Body of pancreas (tissue), 4 donors: ENCODE data around the gene BBOX1. TPM values are rescaled to one million over a fixed set of nuclear protein-coding genes. Genes with fewer than 3 reads are reported as not detected.

Source experiments
- ATAC-seq: fragments of 150-250 bp; one replicate; pipeline ENCODE4 v1.9.1; 2016
- DNase-seq, 4 donors: peaks; one replicate each; pipeline ENCODE4 v3.0.0-alpha.2; 2019
- H3K27ac ChIP-seq, 4 donors: fragments of 200-600 bp; sonication (generic); 1 replicate in 3 of 4; 2 replicates in 1 of 4; pipeline versions ENCODE4 v1.5.1 to v1.6.1; 2016 to 2019; ENCODE audit warnings: mild to moderate bottlenecking in 1 of 4, mixed read lengths in 1 of 4, moderate library complexity in 1 of 4
- H3K27me3 ChIP-seq, 2 donors: fragments of 200-600 bp; sonication (generic); one replicate each; pipeline ENCODE4 v1.6.0; 2016; ENCODE audit warnings: mild to moderate bottlenecking in 1 of 2
- H3K36me3 ChIP-seq, 2 donors: fragments of 200-600 bp; sonication (generic); replicated peaks in 1 of 2; 2 replicates each; pipeline ENCODE4 v1.5.1; 2016; ENCODE audit warnings: low read depth in 2 of 2; ENCODE audit not compliant: insufficient read depth in 1 of 2
- H3K4me1 ChIP-seq: fragments of 200-600 bp; sonication (generic); one replicate; pipeline ENCODE4 v1.6.0; 2016
- H3K4me3 ChIP-seq, 2 donors: fragments of 200-600 bp; sonication (generic); 1 replicate in 1 of 2; 2 replicates in 1 of 2; pipeline ENCODE4 v1.5.1; 2016 to 2019
- H3K9me3 ChIP-seq, 3 donors: fragments of 200-600 bp; sonication (generic); 1 replicate in 2 of 3; 2 replicates in 1 of 3; pipeline ENCODE4 v1.5.1; 2016
- CTCF ChIP-seq, 7 experiments: fragments of 450-650 bp in 4 of 7; fragments of 200-600 bp in 3 of 7; sonication (generic) in 3 of 7; IDR thresholded peaks; one replicate each; pipeline ENCODE4 v1.5.1; 2016 to 2019; ENCODE audit warnings: antibody characterized with exemption in 7 of 7
- POLR2A ChIP-seq, 3 donors: fragments of 450-650 bp; IDR thresholded peaks; one replicate each; pipeline ENCODE4 v1.6.1; 2016; ENCODE audit warnings: antibody characterized with exemption in 3 of 3, mild to moderate bottlenecking in 2 of 3
- WGBS, 2 donors: methylation state at CpG; one replicate each; pipeline ENCODE4 v1.1.5; 2017; 5-methylcytosine and 5-hydroxymethylcytosine counted together
- intact Hi-C: fragments of 100-400 bp; cut with DNase I; formaldehyde crosslinking; loops from one replicate; pipeline ENCODE4 v1.15.1; 2023
- total RNA-seq, 2 donors: library from RNA; depleted of rRNA; stranded (reverse); fragments of >200 nt; gene quantifications; one replicate each; pipeline ENCODE4 v1.1.0, GENCODE V29; 2016

The BBOX1 gene
- not detected for total RNA-seq

GRCh38 chr11:27040302-27041115, at the start of gene BBOX1:
BBOX1 (plus strand) TSS chr11:27040815; CDS start chr11:27055431, 14,616 bp downstream.
- 35 to 41% methylated on average over 4 of the region's 4 CpGs for WGBS, 2 donors
- intact Hi-C loops: no loop called here

GRCh38 chr11:26992031-26992541, 48.5 kb upstream of the BBOX1 start:
- intact Hi-C loops: no loop called here
- Histone ChIP-seq H3K9me3 (no peaks in the 10 kb centered on the region), H3K27me3 (no peaks in the 10 kb centered on the region), H3K36me3 (no peaks in the 10 kb centered on the region), H3K4me1 (peaks cover 10% of the 10 kb centered on the region), H3K4me3 (no peak overlapping the region), H3K27ac (no peak overlapping the region)
- 80 to 97% methylated on average over 1 of the region's 1 CpG for WGBS, 2 donors
- TF ChIP-seq CTCF (IDR thresholded peaks at IDR 0.05): no peak
- TF ChIP-seq POLR2A (IDR thresholded peaks at IDR 0.05): no peak
- peak; percentile 45 for ATAC-seq
- DNase-seq: no peak

More at GRCh38 chr11:27040302-27041115, at the start of gene BBOX1:
- H3K9me3 ChIP-seq: no peaks in the 10 kb centered on the region
- no peaks in the 10 kb centered on the region for H3K27me3 ChIP-seq
- TF ChIP-seq CTCF (IDR thresholded peaks at IDR 0.05): no peak
- TF ChIP-seq POLR2A (IDR thresholded peaks at IDR 0.05): no peak
- ATAC-seq (no peak), DNase-seq (peak; percentile 19 to 35 (median 24))
- H3K27ac ChIP-seq: peak within 1 kb of the TSS in 1 of 4 donors; percentile 41
- no peaks in the 10 kb centered on the region for H3K4me1 ChIP-seq
- no peaks in the 10 kb centered on the region for H3K36me3 ChIP-seq
- H3K4me3 ChIP-seq: no peak within 1 kb of the TSS

- no peaks in the 10 kb centered on the region for H3K9me3 ChIP-seq
- TF ChIP-seq CTCF (IDR thresholded peaks at IDR 0.05) (no peak), POLR2A (IDR thresholded peaks at IDR 0.05) (peak in 1 of 3 donors; percentile 18)
- DNase-seq: peak; percentile 12 to 17 (median 16)
Measured at GRCh38 chr11:26993965-26994457, 46.6 kb upstream of the BBOX1 start, which contains the start of gene FIBIN. FIBIN (plus strand) TSS chr11:26994112; CDS start chr11:26994527, 415 bp downstream.

GRCh38 chr11:26994631-26995095, 46.0 kb upstream of the BBOX1 start:
- Histone ChIP-seq H3K4me1 (peaks cover 10% of the 10 kb centered on the region), H3K27me3 (no peaks in the 10 kb centered on the region), H3K36me3 (no peaks in the 10 kb centered on the region), H3K4me3 (no peak overlapping the region), H3K9me3 (no peaks in the 10 kb centered on the region), H3K27ac (peak overlapping the region in 2 of 4 donors; percentile 38 to 56)
- 25 to 30% methylated on average over 7 to 19 of the region's 19 CpGs for WGBS, 2 donors
- TF ChIP-seq CTCF (IDR thresholded peaks at IDR 0.05) (no peak), POLR2A (IDR thresholded peaks at IDR 0.05) (no peak)
- ATAC-seq (peak; percentile 58), DNase-seq (peak in 3 of 4 donors; percentile 15 to 24 (median 16))
- intact Hi-C loops: no loop called here

More at GRCh38 chr11:26993965-26994457, 46.6 kb upstream of the BBOX1 start, which contains the start of gene FIBIN:
- Histone ChIP-seq H3K36me3 (no peaks in the 10 kb centered on the region), H3K27me3 (no peaks in the 10 kb centered on the region), H3K4me1 (peaks cover 10% of the 10 kb centered on the region), H3K27ac (peak within 1 kb of the TSS in 3 of 4 donors; percentile 25 to 56 (median 38)), H3K4me3 (peak within 1 kb of the TSS in 1 of 2 donors; percentile 3)
- WGBS, 2 donors: 0 to 4% methylated on average over 5 to 22 of the region's 22 CpGs
- intact Hi-C loops: no loop called here
- ATAC-seq: peak; percentile 59
